ENCODE data around the gene ANKUB1. TPM values are rescaled to one million over a fixed set of nuclear protein-coding genes. Genes with fewer than 3 reads are reported as not detected.
"Not testable (repeated sequence)": the region's sequence is repeated elsewhere in the genome, so short reads cannot be mapped to it uniquely, and the experiment has no call there.

Gene ANKUB1
- total RNA-seq, 2 donors from 2014 or later, result not detected

DNA sequence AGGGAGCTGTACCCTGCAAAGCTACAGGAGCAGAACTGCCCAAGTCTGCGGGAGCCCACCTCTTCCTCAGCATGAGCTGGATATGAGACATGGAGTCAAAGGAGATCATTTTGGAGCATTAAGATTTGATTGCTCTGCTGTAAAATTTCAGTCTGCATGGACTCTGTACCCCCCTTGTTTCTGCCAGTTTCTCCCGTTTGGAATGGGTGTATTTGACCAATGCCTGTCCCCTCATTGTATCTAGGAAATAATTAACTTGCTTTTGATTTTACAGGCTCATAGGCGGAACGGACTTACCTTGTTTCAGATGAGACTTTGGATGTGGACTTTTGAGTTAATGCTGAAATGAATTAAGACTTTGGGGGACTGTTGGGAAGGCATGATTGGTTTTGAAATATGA, 39.0 kb upstream of the ANKUB1 start:
- Histone ChIP-seq H3K4me3 (no peak overlapping the region), H3K27ac (no peak overlapping the region), H3K9me3 (no peaks in the 10 kb centered on the region), H3K27me3 (replicated peaks; ENCODE audit: insufficient read depth) (no peaks in the 10 kb centered on the region), H3K36me3 (no peaks in the 10 kb centered on the region), H3K4me1 (replicated peaks) (no peaks in the 10 kb centered on the region)
- TF ChIP-seq POLR2A (IDR thresholded peaks at IDR 0.05), result no peak
- TF ChIP-seq POLR2AphosphoS5 (IDR thresholded peaks at IDR 0.05), result no peak
- TF ChIP-seq, protein P1, sequence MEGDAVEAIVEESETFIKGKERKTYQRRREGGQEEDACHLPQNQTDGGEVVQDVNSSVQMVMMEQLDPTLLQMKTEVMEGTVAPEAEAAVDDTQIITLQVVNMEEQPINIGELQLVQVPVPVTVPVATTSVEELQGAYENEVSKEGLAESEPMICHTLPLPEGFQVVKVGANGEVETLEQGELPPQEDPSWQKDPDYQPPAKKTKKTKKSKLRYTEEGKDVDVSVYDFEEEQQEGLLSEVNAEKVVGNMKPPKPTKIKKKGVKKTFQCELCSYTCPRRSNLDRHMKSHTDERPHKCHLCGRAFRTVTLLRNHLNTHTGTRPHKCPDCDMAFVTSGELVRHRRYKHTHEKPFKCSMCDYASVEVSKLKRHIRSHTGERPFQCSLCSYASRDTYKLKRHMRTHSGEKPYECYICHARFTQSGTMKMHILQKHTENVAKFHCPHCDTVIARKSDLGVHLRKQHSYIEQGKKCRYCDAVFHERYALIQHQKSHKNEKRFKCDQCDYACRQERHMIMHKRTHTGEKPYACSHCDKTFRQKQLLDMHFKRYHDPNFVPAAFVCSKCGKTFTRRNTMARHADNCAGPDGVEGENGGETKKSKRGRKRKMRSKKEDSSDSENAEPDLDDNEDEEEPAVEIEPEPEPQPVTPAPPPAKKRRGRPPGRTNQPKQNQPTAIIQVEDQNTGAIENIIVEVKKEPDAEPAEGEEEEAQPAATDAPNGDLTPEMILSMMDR (IDR thresholded peaks at IDR 0.05), result no peak
- intact Hi-C loops (cut with DNase I), result no loop called here
- 94% methylated on average over 4 of the region's 4 CpGs for WGBS
- no peak for DNase-seq (ENCODE audit: low spot score)

DNA sequence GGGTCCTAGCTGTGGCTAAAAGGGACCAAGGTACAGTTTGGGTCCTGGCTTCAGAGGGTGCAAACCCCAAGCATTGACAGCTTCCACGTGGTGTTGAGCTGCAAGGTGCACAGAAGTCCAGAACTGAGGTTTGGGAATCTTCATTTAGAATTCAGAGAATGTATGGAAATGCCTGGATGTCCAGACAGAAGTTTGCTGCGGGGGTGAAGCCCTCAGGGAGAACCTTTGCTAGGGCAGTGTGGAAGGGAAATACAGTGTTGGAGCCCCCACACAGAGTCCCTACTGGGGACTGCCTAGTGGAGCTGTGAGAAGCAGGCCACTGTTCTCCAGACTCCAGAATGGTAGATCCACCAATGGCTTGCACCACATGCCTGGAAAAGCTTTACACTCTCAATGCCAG, 38.5 kb upstream of the ANKUB1 start:
- TF ChIP-seq, protein P1 (IDR thresholded peaks at IDR 0.05), result no peak
- no peak for TF ChIP-seq POLR2AphosphoS5 (IDR thresholded peaks at IDR 0.05)
- no peak for TF ChIP-seq POLR2A (IDR thresholded peaks at IDR 0.05)
- intact Hi-C loops (cut with DNase I), result no loop called here
- DNase-seq (ENCODE audit: low spot score), result no peak
- WGBS, result 84% methylated on average over 2 of the region's 2 CpGs
- H3K4me3 ChIP-seq, result no peak overlapping the region
- no peak overlapping the region for H3K27ac ChIP-seq
- no peaks in the 10 kb centered on the region for H3K27me3 ChIP-seq (replicated peaks; ENCODE audit: insufficient read depth)
- H3K4me1 ChIP-seq (replicated peaks), result no peaks in the 10 kb centered on the region
- H3K9me3 ChIP-seq, result no peaks in the 10 kb centered on the region
- H3K36me3 ChIP-seq, result no peaks in the 10 kb centered on the region

GRCh38 chr3:149829631-149830030, 37.3 kb upstream of the ANKUB1 start:
- H3K27ac ChIP-seq; H3K4me3 ChIP-seq; DNase-seq (ENCODE audit: low spot score); intact Hi-C loops (cut with DNase I); H3K27me3 ChIP-seq (replicated peaks; ENCODE audit: insufficient read depth); H3K4me1 ChIP-seq (replicated peaks); H3K36me3 ChIP-seq; H3K9me3 ChIP-seq: not testable (repeated sequence)
- WGBS, result 95% methylated on average over 4 of the region's 4 CpGs

DNA sequence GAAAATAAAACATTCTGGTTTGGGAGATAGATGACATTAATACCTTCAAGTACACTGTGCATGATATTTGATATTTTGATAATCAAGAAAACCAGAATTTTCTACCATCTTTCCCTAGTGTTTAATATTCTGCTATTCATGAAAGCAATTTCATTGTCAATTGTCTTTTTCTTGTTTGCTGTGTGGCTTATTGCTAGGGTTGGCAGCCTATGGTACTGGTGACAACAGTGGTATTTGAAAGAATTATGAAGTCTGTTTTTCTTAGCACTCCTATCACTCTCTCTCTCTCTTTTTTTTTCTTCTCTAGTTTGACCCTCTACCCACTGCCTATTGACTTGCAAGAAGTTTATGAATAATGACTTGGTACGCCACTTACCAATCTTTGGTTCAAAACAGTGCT, 36.0 kb upstream of the ANKUB1 start:
- no peak for DNase-seq (ENCODE audit: low spot score)
- no peak overlapping the region for H3K27ac ChIP-seq
- H3K27me3 ChIP-seq (replicated peaks; ENCODE audit: insufficient read depth), result no peaks in the 10 kb centered on the region
- 97% methylated on average over 1 of the region's 1 CpG for WGBS
- H3K36me3 ChIP-seq, result no peaks in the 10 kb centered on the region
- intact Hi-C loops (cut with DNase I), result no loop called here
- H3K4me1 ChIP-seq (replicated peaks), result no peaks in the 10 kb centered on the region
- H3K9me3 ChIP-seq, result no peaks in the 10 kb centered on the region
- TF ChIP-seq POLR2AphosphoS5 (IDR thresholded peaks at IDR 0.05) (no peak), POLR2A (IDR thresholded peaks at IDR 0.05) (no peak)
- TF ChIP-seq, protein P1 (IDR thresholded peaks at IDR 0.05), result no peak
- H3K4me3 ChIP-seq, result no peak overlapping the region

- WGBS, result 89% methylated on average over 3 of the region's 3 CpGs
- H3K27ac ChIP-seq, result no peak overlapping the region
- no peak overlapping the region for H3K4me3 ChIP-seq
- no peaks in the 10 kb centered on the region for H3K4me1 ChIP-seq (replicated peaks)
- no peaks in the 10 kb centered on the region for H3K27me3 ChIP-seq (replicated peaks; ENCODE audit: insufficient read depth)
- no peaks in the 10 kb centered on the region for H3K9me3 ChIP-seq
- H3K36me3 ChIP-seq, result no peaks in the 10 kb centered on the region
- TF ChIP-seq POLR2A (IDR thresholded peaks at IDR 0.05) (no peak), POLR2AphosphoS5 (IDR thresholded peaks at IDR 0.05) (no peak)
- TF ChIP-seq, protein P1 (IDR thresholded peaks at IDR 0.05), result no peak
- intact Hi-C loops (cut with DNase I), result no loop called here
- DNase-seq (ENCODE audit: low spot score), result no peak
Observed at GRCh38 chr3:149826636-149827035, 34.3 kb upstream of the ANKUB1 start.
